H9 (cell line): ENCODE measurements around the gene PTPRF. TPM values are rescaled to one million over a fixed set of nuclear protein-coding genes. Genes with fewer than 3 reads are reported as not detected.

Experiments
- DNase-seq: peaks from one replicate; pipeline ENCODE4 v3.0.0-alpha.2; 2017
- H2AFZ ChIP-seq: one replicate; pipeline ENCODE4 v1.6.1; 2013; ENCODE audit warnings: mild to moderate bottlenecking, low read length, control low read depth, moderate library complexity
- H2AK5ac ChIP-seq: 2 replicates; pipeline ENCODE4 v1.6.1; 2013; ENCODE audit warnings: low read length, control low read depth, mixed read lengths; ENCODE audit not compliant: insufficient read length
- H2BK120ac ChIP-seq: one replicate; pipeline ENCODE4 v1.6.1; 2013; ENCODE audit warnings: low read depth, mild to moderate bottlenecking, low read length, control low read depth, inconsistent platforms; ENCODE audit not compliant: poor library complexity, severe bottlenecking
- H2BK12ac ChIP-seq: 2 replicates; pipeline ENCODE4 v1.6.1; 2013; ENCODE audit warnings: low read length, control low read depth, mixed read lengths, low read depth; ENCODE audit not compliant: insufficient read length
- H2BK15ac ChIP-seq: 2 replicates; pipeline ENCODE4 v1.6.1; 2013; ENCODE audit warnings: low read depth, low read length, control low read depth
- H2BK20ac ChIP-seq: one replicate; pipeline ENCODE4 v1.6.1; 2013; ENCODE audit warnings: low read depth, mild to moderate bottlenecking, low read length, control low read depth, inconsistent platforms; ENCODE audit not compliant: poor library complexity, severe bottlenecking
- H2BK5ac ChIP-seq: 2 replicates; pipeline ENCODE4 v1.6.1; 2013; ENCODE audit warnings: low read length, control low read depth, mixed read lengths; ENCODE audit not compliant: insufficient read length
- H3K14ac ChIP-seq: 2 replicates; pipeline ENCODE4 v1.6.1; 2013; ENCODE audit warnings: low read length, control low read depth; ENCODE audit not compliant: insufficient read depth
- H3K18ac ChIP-seq: 2 replicates; pipeline ENCODE4 v1.6.1; 2013; ENCODE audit warnings: low read depth, mild to moderate bottlenecking, mixed read lengths, low read length, control low read depth; ENCODE audit not compliant: insufficient read length
- H3K23ac ChIP-seq: 2 replicates; pipeline ENCODE4 v1.6.1; 2013; ENCODE audit warnings: low read length, control low read depth, mixed read lengths, low read depth; ENCODE audit not compliant: insufficient read length
- H3K23me2 ChIP-seq: 2 replicates; pipeline ENCODE4 v1.6.1; 2013; ENCODE audit warnings: low read depth, mild to moderate bottlenecking, mixed read lengths, low read length, control low read depth; ENCODE audit not compliant: insufficient read length, poor library complexity, severe bottlenecking
- H3K27ac ChIP-seq: 2 replicates; pipeline ENCODE4 v1.5.1; 2013; ENCODE audit warnings: low read length, control low read depth, mixed read lengths, low read depth; ENCODE audit not compliant: insufficient read length
- H3K27me3 ChIP-seq: 2 replicates; pipeline ENCODE4 v1.6.1; 2013; ENCODE audit warnings: low read length, control low read depth, inconsistent platforms; ENCODE audit not compliant: insufficient read depth
- H3K4ac ChIP-seq: 2 replicates; pipeline ENCODE4 v1.6.1; 2013; ENCODE audit warnings: low read depth, mild to moderate bottlenecking, control low read depth, inconsistent platforms, low read length, moderate library complexity
- H3K4me1 ChIP-seq: 2 replicates; pipeline ENCODE4 v1.6.1; 2013; ENCODE audit warnings: low read length, control low read depth, inconsistent platforms; ENCODE audit not compliant: insufficient read depth
- H3K4me2 ChIP-seq: 2 replicates; pipeline ENCODE4 v1.6.1; 2013; ENCODE audit warnings: low read length, control low read depth, mixed read lengths; ENCODE audit not compliant: insufficient read length, insufficient read depth
- H3K56ac ChIP-seq: 2 replicates; pipeline ENCODE4 v1.6.1; 2013; ENCODE audit warnings: low read depth, mild to moderate bottlenecking, mixed read lengths, low read length, control low read depth; ENCODE audit not compliant: insufficient read length
- H3K79me1 ChIP-seq: 2 replicates; pipeline ENCODE4 v1.6.1; 2013; ENCODE audit warnings: low read depth, mild to moderate bottlenecking, moderate library complexity, low read length, control low read depth, inconsistent platforms; ENCODE audit not compliant: insufficient read depth, poor library complexity, severe bottlenecking
- H3K79me2 ChIP-seq: 2 replicates; pipeline ENCODE4 v1.6.1; 2013; ENCODE audit warnings: low read length, control low read depth, inconsistent platforms; ENCODE audit not compliant: insufficient read depth
- H3K9ac ChIP-seq: 2 replicates; pipeline ENCODE4 v1.6.1; 2013; ENCODE audit warnings: low read length, control low read depth, mixed read lengths; ENCODE audit not compliant: insufficient read length; ENCODE audit errors: extremely low read depth
- H3K9me3 ChIP-seq: one replicate; pipeline ENCODE4 v1.6.1; 2013; ENCODE audit warnings: low read depth, low read length, inconsistent platforms; ENCODE audit not compliant: control insufficient read depth
- H3T11ph ChIP-seq: one replicate; pipeline ENCODE4 v1.6.1; 2013; ENCODE audit warnings: mild to moderate bottlenecking, low read length, control low read depth, inconsistent platforms
- H4K20me1 ChIP-seq: one replicate; pipeline ENCODE4 v1.6.1; 2013; ENCODE audit not compliant: control insufficient read depth, insufficient read length, insufficient read depth
- H4K5ac ChIP-seq: 2 replicates; pipeline ENCODE4 v1.6.1; 2013; ENCODE audit warnings: low read depth, mild to moderate bottlenecking, mixed read lengths, low read length, control low read depth; ENCODE audit not compliant: insufficient read length
- H4K8ac ChIP-seq: replicated peaks from 2 replicates; pipeline ENCODE4 v1.6.1; 2013; ENCODE audit warnings: low read length, control low read depth, mixed read lengths, low read depth; ENCODE audit not compliant: insufficient read length
- H4K91ac ChIP-seq: 2 replicates; pipeline ENCODE4 v1.6.1; 2013; ENCODE audit warnings: low read depth, mild to moderate bottlenecking, moderate library complexity, mixed read lengths, low read length, control low read depth; ENCODE audit not compliant: insufficient read length
- H3K27ac Mint-ChIP-seq, 3 experiments: 2 replicates in 2 of 3; 3 replicates in 1 of 3; pipeline ENCODE4 v1.8.0; 2020 to 2021; ENCODE audit warnings: mixed read lengths in 3 of 3, mild to moderate bottlenecking in 1 of 3, moderate library complexity in 1 of 3
- H3K27me3 Mint-ChIP-seq: 2 replicates; pipeline ENCODE4 v1.8.0; 2021; ENCODE audit warnings: low read depth, mild to moderate bottlenecking, moderate library complexity, mixed read lengths
- H3K36me3 Mint-ChIP-seq, 3 experiments: 2 replicates in 2 of 3; 3 replicates in 1 of 3; pipeline ENCODE4 v1.8.0; 2020 to 2021; ENCODE audit warnings: low read depth in 3 of 3, mixed read lengths in 3 of 3; ENCODE audit not compliant: insufficient read depth in 1 of 3
- H3K4me1 Mint-ChIP-seq, 2 experiments: 2 replicates each; pipeline ENCODE4 v1.8.0; 2020; ENCODE audit warnings: mixed read lengths in 2 of 2
- H3K4me3 Mint-ChIP-seq, 2 experiments: 2 replicates in 1 of 2; 3 replicates in 1 of 2; pipeline ENCODE4 v1.8.0; 2020 to 2021; ENCODE audit warnings: mild to moderate bottlenecking in 2 of 2, mixed read lengths in 2 of 2, moderate library complexity in 1 of 2
- H3K9me3 Mint-ChIP-seq, 2 experiments: 2 replicates in 1 of 2; 3 replicates in 1 of 2; pipeline ENCODE4 v1.8.0; 2020; ENCODE audit warnings: mild to moderate bottlenecking in 2 of 2, mixed read lengths in 2 of 2, moderate library complexity in 1 of 2
- CTCF ChIP-seq: fragments of 200-600 bp; sonication (generic); conservative IDR thresholded peaks from 3 replicates; pipeline ENCODE4 v1.8.0; 2021; ENCODE audit warnings: antibody characterized with exemption, mild to moderate bottlenecking
- WGBS: extraction: QIAGEN DNeasy Blood & Tissue Kit; methylation state at CpG from one replicate; pipeline ENCODE4 v1.1.7; 2013; ENCODE audit warnings: missing lambda C conversion rate, low lambda C conversion rate, mixed read lengths; ENCODE audit not compliant: insufficient read length; ENCODE audit errors: extremely low coverage; 5-methylcytosine and 5-hydroxymethylcytosine counted together
- total RNA-seq: library from RNA; stranded (reverse); gene quantifications from 2 replicates; pipeline ENCODE4 v1.2.1, GENCODE V29; 2021

PTPRF gene
- total RNA-seq, 1 experiment from 2014 or later = 193 TPM

- H3K9me3 ChIP-seq = no peaks in the 10 kb centered on the region
- no peak overlapping the region for H2AFZ ChIP-seq
- no peaks in the 10 kb centered on the region for H3K27me3 ChIP-seq
- H2BK12ac ChIP-seq = no peak overlapping the region
- no peaks in the 10 kb centered on the region for H4K20me1 ChIP-seq
- peaks cover 61 to 92% (median 85%) of the 10 kb centered on the region in 3 experiments for H3K36me3 Mint-ChIP-seq
- no peak overlapping the region for H3K14ac ChIP-seq
- no peak overlapping the region for H3K23ac ChIP-seq
- no peaks in the 10 kb centered on the region; the same call in 1 of the 2 replicates for H3K4me1 ChIP-seq
- H4K91ac ChIP-seq = no peak overlapping the region
- no peak overlapping the region for H4K5ac ChIP-seq
- no peaks in the 10 kb centered on the region for H3K27me3 Mint-ChIP-seq
- no peak overlapping the region for H3K18ac ChIP-seq
- no peak overlapping the region for H2AK5ac ChIP-seq
- H2BK120ac ChIP-seq = no peak overlapping the region
- H3K27ac Mint-ChIP-seq = peak overlapping the region; percentile 68 to 99 (median 95)
- peak; percentile 52 for DNase-seq
- no peak overlapping the region for H2BK20ac ChIP-seq
- no peak overlapping the region for H3K4ac ChIP-seq
- no peak overlapping the region for H3K56ac ChIP-seq
- H3K9me3 Mint-ChIP-seq = no peaks in the 10 kb centered on the region
- peaks cover 18 to 36% of the 10 kb centered on the region in 2 experiments for H3K4me1 Mint-ChIP-seq
- peak overlapping the region; percentile 1 for H3K4me2 ChIP-seq
- WGBS = 100% methylated on average over 2 of the region's 14 CpGs
- no peak for TF ChIP-seq CTCF
- no peak overlapping the region for H3K9ac ChIP-seq
- no peaks in the 10 kb centered on the region for H3K23me2 ChIP-seq
- no peak overlapping the region for H2BK15ac ChIP-seq
- H4K8ac ChIP-seq = no peak overlapping the region
- H3K79me1 ChIP-seq = no peaks in the 10 kb centered on the region
- peak overlapping the region; percentile 1 for H3K27ac ChIP-seq
- H2BK5ac ChIP-seq = no peak overlapping the region
- no peaks in the 10 kb centered on the region for H3K79me2 ChIP-seq
- peak overlapping the region in 1 of 2 experiments; percentile 47; a peak in 2 of 5 replicates for H3K4me3 Mint-ChIP-seq
- no peak overlapping the region for H3T11ph ChIP-seq
These were observed 128.8 kb downstream of the PTPRF start for GRCh38 chr1:43659212-43660166.
